ENCODE results near the gene NAAA. TPM values are rescaled to one million over a fixed set of nuclear protein-coding genes. Genes with fewer than 3 reads are reported as not detected.

NAAA gene
- total RNA-seq, 1 experiment from 2014 or later: 17.0 TPM

DNA sequence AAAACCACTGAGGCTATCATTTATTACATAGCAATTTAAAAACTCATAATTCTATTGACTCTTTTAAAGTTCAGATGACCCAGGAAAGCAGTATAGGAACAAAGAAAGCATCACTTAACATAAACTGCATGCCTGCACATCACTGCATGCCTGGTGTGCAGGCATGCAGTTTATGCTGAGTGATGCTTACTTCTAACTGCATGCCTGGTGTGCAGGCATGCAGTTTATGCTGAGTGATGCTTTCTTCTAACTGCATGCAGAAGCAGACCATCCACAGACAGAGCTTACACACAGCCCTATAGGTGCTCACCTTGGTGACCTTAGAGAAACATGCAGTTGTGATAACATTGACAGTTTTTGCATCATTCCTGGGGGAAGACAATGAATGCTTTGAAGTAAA lies 33.0 kb upstream of the NAAA start:
- intact Hi-C loops (cut with micrococcal nuclease): no loop called here
- Histone ChIP-seq H3K9ac (ENCODE audit: low read length) (no peak overlapping the region), H3K36me3 (ENCODE audit: control insufficient read depth in 1 of 2, insufficient read depth in 2 of 2, low read length in 2 of 2) (peaks cover 76 to 78% of the 10 kb centered on the region in 2 experiments; a peak in 3 of 4 replicates), H4K20me1 (ENCODE audit: insufficient read depth) (no peaks in the 10 kb centered on the region), H3K4me3 (replicated peaks in 1 of 2; ENCODE audit: low read depth in 1 of 2, low read length in 2 of 2) (no peak overlapping the region), H3K4me1 (ENCODE audit: control insufficient read depth in 1 of 2, insufficient read depth in 2 of 2, low read length in 2 of 2) (no peaks in the 10 kb centered on the region), H3K27ac (ENCODE audit: low read depth, low read length) (no peak overlapping the region), H3K4me2 (ENCODE audit: low read length) (no peak overlapping the region), H3K9me2 (ENCODE audit: insufficient read depth) (no peaks in the 10 kb centered on the region), H3K27me3 (ENCODE audit: insufficient read depth, low read length) (no peaks in the 10 kb centered on the region), H3K79me2 (ENCODE audit: insufficient read depth, low read length) (peaks cover 5% of the 10 kb centered on the region; the same call in 1 of the 2 replicates), H2AFZ (ENCODE audit: low read depth, low read length, poor library complexity, severe bottlenecking) (no peak overlapping the region), H3K9me3 (ENCODE audit: control insufficient read depth in 1 of 2, insufficient read depth in 1 of 2, low read depth in 1 of 2, low read length in 2 of 2) (no peaks in the 10 kb centered on the region)
- ChIA-PET POLR2A (no interaction called here), CTCF (no interaction called here), RAD21 (ENCODE audit: low non-redundant PET in 1 of 2, low total read pairs in 2 of 2, uncharacterized antibody in 2 of 2, unreplicated experiment in 2 of 2) (no interaction called here)
- DNase-seq (ENCODE audit: low read depth, low spot score) (no peak), ATAC-seq (no peak)
- TF ChIP-seq SP1 (IDR thresholded peaks at IDR 0.05; ENCODE audit: low read depth) (no peak), ZFX (IDR thresholded peaks at IDR 0.05) (no peak), RAD21 (IDR thresholded peaks at IDR 0.05; ENCODE audit: low read depth) (no peak), POLR2AphosphoS5 (IDR thresholded peaks at IDR 0.05; ENCODE audit: low read depth, low read length) (no peak), CBX3 (IDR thresholded peaks at IDR 0.05; ENCODE audit: low read depth) (no peak), POLR2A (IDR thresholded peaks at IDR 0.05; ENCODE audit: borderline replicate concordance, extremely low read depth, insufficient read depth, insufficient read length) (no peak), ELF1 (IDR thresholded peaks at IDR 0.05; ENCODE audit: borderline replicate concordance, low read depth) (no peak), EZH2phosphoT487 (IDR thresholded peaks at IDR 0.05; ENCODE audit: borderline replicate concordance) (no peak), JUND (IDR thresholded peaks at IDR 0.05) (no peak), SRF (IDR thresholded peaks at IDR 0.05; ENCODE audit: low read depth) (no peak), FOSL1 (IDR thresholded peaks at IDR 0.05; ENCODE audit: low read depth) (no peak), SIN3A (IDR thresholded peaks at IDR 0.05; ENCODE audit: low read depth) (no peak), EZH2 (IDR thresholded peaks at IDR 0.05) (no peak), ZNF274 (IDR thresholded peaks at IDR 0.05; ENCODE audit: low read depth, low read length) (no peak), EGR1 (IDR thresholded peaks at IDR 0.05; ENCODE audit: low read depth) (no peak)
- TF ChIP-seq, protein P1, sequence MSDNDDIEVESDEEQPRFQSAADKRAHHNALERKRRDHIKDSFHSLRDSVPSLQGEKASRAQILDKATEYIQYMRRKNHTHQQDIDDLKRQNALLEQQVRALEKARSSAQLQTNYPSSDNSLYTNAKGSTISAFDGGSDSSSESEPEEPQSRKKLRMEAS (IDR thresholded peaks at IDR 0.05): no peak
- TF ChIP-seq, protein P2, sequence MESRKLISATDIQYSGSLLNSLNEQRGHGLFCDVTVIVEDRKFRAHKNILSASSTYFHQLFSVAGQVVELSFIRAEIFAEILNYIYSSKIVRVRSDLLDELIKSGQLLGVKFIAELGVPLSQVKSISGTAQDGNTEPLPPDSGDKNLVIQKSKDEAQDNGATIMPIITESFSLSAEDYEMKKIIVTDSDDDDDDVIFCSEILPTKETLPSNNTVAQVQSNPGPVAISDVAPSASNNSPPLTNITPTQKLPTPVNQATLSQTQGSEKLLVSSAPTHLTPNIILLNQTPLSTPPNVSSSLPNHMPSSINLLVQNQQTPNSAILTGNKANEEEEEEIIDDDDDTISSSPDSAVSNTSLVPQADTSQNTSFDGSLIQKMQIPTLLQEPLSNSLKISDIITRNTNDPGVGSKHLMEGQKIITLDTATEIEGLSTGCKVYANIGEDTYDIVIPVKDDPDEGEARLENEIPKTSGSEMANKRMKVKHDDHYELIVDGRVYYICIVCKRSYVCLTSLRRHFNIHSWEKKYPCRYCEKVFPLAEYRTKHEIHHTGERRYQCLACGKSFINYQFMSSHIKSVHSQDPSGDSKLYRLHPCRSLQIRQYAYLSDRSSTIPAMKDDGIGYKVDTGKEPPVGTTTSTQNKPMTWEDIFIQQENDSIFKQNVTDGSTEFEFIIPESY (IDR thresholded peaks at IDR 0.05; ENCODE audit: extremely low read depth, insufficient replicate concordance, low read length): no peak
- TF ChIP-seq, protein P3, sequence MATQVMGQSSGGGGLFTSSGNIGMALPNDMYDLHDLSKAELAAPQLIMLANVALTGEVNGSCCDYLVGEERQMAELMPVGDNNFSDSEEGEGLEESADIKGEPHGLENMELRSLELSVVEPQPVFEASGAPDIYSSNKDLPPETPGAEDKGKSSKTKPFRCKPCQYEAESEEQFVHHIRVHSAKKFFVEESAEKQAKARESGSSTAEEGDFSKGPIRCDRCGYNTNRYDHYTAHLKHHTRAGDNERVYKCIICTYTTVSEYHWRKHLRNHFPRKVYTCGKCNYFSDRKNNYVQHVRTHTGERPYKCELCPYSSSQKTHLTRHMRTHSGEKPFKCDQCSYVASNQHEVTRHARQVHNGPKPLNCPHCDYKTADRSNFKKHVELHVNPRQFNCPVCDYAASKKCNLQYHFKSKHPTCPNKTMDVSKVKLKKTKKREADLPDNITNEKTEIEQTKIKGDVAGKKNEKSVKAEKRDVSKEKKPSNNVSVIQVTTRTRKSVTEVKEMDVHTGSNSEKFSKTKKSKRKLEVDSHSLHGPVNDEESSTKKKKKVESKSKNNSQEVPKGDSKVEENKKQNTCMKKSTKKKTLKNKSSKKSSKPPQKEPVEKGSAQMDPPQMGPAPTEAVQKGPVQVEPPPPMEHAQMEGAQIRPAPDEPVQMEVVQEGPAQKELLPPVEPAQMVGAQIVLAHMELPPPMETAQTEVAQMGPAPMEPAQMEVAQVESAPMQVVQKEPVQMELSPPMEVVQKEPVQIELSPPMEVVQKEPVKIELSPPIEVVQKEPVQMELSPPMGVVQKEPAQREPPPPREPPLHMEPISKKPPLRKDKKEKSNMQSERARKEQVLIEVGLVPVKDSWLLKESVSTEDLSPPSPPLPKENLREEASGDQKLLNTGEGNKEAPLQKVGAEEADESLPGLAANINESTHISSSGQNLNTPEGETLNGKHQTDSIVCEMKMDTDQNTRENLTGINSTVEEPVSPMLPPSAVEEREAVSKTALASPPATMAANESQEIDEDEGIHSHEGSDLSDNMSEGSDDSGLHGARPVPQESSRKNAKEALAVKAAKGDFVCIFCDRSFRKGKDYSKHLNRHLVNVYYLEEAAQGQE (IDR thresholded peaks at IDR 0.05; ENCODE audit: low read depth): no peak
- TF ChIP-seq, protein P4, sequence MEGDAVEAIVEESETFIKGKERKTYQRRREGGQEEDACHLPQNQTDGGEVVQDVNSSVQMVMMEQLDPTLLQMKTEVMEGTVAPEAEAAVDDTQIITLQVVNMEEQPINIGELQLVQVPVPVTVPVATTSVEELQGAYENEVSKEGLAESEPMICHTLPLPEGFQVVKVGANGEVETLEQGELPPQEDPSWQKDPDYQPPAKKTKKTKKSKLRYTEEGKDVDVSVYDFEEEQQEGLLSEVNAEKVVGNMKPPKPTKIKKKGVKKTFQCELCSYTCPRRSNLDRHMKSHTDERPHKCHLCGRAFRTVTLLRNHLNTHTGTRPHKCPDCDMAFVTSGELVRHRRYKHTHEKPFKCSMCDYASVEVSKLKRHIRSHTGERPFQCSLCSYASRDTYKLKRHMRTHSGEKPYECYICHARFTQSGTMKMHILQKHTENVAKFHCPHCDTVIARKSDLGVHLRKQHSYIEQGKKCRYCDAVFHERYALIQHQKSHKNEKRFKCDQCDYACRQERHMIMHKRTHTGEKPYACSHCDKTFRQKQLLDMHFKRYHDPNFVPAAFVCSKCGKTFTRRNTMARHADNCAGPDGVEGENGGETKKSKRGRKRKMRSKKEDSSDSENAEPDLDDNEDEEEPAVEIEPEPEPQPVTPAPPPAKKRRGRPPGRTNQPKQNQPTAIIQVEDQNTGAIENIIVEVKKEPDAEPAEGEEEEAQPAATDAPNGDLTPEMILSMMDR (IDR thresholded peaks at IDR 0.05 in 2 of 3, conservative IDR thresholded peaks at IDR 0.05 in 1 of 3; ENCODE audit: borderline replicate concordance in 1 of 3, insufficient read depth in 1 of 3, low read depth in 2 of 3, low read length in 2 of 3): no peak
- no TSS peak for BruUV-seq (replicated peaks)

All from HCT116 (cell line).